ENCODE data around the gene SIGLEC11.
"Not testable (repeated sequence)": the region's sequence is repeated elsewhere in the genome, so short reads cannot be mapped to it uniquely, and the experiment has no call there.

SIGLEC11 gene

DNA sequence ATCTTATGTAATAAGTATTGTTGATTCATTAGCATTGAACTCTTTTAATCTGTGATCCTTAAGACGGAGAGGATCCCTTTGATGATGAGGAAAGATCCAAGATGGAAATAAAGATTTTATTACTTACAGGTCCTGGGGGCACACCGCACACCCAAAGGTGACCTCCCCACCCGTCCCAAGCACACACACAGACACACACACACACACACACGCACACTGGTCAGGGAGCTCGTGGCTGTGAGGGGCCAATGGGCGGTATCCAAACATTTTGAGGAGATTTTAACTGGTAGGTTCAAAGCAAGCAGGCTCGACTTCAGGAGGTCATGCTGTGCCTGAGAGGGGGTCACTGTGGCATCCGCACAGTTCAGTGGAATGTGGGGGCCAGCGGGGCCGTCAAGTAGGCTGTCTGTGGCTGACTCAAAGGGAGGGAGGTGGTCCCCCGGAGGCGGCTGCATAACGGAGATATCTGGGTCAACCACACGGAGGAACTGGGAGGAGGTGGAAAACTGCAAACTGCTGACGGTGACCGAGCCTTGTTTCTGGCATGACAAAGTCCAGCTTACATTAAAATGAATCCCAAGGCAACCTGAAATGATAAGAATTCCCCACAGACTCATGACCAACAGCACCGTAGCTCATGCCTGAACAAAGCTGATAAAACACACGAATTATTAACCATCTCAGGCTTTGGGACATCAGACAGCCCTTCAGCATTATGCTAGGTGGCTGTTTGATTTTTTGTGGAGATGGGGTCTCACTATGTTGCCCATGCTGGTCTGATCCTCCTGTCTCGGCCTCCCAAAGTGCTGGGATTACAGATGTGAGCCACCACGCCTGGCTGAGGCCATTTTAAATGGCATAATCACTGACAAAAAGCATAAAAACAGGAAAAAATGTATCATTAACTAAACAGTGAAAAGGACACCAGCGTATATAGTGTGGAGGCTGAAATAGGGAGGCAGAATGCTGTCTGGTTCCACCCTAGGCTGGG, 20.9 kb upstream of the SIGLEC11 start:
- DNase-seq (ENCODE audit: low read depth): no peak

DNA sequence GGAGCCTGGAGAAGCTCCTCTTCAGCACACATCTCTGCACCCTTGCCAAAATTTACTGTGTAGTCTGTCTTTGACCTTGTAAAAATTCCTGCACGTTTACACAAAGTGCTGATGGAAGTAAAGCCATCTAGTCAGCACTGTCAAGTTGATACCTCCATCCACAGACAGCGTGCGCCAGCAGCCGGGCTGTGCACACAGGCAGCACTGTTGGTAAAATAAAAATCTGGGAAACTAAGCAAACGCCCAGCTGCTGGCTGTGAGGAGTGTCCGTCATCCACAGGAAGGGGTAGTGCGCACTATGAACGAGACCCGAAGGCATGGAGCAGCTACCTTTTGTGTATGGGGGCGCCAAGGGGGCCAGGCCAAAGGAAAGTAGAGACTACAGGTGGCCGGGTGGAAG, 17.4 kb upstream of the SIGLEC11 start:
- no peak for DNase-seq (ENCODE audit: low read depth)

DNA sequence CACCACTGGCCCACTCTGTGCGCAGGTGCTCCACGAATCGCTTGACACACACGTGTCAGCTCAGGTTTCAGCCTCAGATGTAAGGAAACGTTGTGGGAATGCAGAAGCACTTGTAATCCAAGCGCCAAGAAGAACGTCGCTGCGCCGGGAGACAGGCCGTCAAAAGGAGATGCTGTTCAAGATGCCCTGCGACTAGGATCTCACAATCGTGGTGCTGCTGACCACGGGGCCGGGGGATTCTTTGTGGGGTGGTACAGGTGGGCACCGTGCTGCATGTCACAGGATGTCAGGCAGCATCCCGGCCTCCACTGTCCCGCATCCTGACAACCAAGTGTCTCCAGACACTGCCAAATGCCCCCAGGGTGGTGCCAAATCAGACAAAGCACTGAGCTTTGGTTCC, 16.9 kb upstream of the SIGLEC11 start:
- DNase-seq (ENCODE audit: low read depth): no peak

DNA sequence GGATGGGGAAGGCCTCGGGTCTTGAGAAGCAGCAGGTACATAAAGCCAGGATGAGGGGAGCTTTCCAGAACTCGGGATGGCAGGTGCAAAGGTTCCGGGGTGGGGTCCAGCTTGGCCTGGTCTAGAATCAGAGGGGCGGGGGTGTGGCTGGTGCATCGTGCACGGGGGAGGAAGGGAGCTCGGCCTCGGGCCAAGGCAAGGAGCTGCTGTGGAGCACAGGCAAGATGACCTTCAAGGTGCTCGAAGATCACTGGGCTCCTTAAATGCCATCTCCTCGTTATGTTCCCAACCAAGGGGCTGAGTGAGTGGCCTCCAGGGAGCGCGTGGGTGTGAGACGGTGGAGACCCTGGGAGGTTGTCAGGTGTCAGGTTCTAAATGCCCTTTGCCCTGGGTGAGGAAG, 16.1 kb upstream of the SIGLEC11 start:
- DNase-seq (ENCODE audit: low read depth): no peak

DNA sequence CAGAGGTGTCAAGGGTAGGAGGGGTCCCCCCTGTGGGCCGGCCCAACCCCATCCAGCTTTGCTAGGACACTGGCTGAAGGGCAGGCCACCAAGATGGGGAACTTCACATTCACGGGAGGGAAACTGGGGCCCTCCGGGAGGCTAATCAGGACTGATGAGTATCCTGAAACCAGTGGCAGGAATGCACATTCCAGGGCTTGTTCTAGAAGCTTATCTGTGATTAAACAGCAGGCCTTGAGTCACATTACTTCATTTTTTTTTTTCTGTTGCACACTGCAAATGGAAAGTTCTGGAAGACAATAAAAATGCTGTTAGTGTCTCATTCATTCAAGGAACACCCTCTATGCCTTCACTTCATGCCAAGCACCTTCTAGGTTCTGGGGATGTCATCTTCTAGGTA, 15.5 kb upstream of the SIGLEC11 start:
- no peak for DNase-seq (ENCODE audit: low read depth)

DNA sequence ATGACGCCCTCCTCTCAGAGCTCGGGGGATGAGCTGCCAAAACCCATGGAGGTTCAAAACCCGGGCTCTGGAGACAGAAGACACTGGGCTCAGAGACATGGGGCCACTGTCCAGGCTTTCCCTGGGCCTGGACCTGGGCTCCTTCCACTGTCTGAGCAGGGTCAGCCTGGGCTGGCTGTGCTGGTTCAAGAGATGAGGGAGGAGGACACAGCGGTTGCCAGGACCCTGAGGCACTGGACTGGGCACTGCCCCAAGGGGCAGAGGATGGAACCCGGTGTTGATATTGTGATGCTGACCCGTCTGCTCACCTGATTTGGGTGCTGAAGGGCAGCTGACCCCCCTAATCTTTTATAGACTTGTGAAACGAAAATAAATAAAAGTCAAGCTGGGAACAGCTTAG, 14.1 kb upstream of the SIGLEC11 start:
- DNase-seq (ENCODE audit: low read depth): no peak

DNA sequence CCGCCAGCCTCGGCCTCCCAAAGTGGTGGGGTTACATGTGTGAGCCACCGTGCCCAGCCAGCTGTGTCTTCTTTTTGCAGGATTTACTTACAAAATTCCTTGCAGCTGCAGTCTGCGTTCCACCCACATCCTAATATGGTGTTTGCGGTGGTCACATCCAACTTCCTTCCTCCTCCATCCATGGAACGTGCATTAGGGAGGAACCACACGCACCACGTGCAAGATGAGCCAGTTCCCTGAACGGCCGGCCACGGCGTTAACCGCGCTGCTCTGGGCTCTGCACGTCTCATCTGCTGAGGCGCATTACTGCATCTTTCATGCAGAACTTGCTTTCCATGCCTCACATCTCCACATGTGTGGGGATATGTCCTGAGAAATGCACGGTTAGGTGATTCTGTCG, 13.0 kb upstream of the SIGLEC11 start:
- DNase-seq (ENCODE audit: low read depth): no peak

DNA sequence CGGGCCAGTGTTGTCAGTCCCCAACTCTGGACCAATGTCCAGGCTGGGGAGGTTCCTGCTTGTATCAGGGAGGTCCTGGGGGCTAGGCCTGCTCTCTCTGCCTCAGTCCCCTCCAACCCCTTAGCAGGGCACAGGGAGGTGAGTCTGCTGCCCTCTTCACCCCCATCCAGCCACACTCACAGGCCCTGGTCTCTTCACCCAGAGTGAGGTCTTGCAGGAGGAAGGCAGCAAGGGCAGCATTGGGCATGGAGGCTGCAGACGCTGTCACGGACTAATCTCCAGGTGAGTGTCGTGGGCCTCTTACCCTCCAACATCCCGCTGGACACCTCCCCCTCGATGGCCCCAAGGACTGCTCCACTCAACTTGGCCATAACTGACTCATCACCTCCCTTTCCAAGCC, 11.9 kb upstream of the SIGLEC11 start:
- no peak for DNase-seq (ENCODE audit: low read depth)

DNA sequence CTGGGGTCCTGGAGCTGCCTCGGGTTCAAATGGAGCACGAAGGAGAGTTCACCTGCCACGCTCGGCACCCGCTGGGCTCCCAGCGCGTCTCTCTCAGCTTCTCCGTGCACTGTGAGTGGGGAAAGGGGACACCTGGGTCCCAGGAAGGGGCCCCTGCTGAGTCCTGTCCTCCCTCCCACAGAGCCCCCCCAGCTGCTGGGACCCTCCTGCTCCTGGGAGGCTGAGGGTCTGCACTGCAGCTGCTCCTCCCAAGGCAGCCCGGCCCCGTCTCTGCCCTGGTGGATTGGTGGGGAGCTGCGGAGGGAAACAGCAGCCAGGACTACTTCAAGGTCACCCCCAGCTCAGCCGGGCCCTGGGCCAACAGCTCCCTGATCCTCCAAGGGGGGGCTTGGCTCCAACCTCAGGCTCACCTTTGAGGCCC, 11.0 kb upstream of the SIGLEC11 start:
- DNase-seq (ENCODE audit: low read depth): no peak

DNA sequence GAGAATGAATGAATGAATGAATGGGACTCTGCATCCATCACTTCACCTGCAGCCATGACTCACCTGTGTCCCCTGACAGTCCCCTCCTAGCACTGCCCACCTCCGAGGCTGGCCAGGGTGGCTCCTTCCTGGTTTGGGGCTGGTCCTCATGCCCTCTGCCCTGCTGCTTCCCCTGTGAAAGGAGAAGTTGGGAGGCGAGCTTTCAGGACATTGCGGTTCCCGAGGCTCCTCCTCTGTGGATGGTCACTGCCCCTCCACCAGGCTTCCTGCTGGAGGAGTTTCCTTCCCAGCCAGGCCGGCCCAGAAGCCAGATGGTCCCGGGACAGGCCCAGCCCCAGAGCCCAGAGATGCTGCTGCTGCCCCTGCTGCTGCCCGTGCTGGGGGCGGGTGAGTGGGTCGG, 8.4 kb upstream of the SIGLEC11 start:
- DNase-seq (ENCODE audit: low read depth): not testable (repeated sequence)

DNA sequence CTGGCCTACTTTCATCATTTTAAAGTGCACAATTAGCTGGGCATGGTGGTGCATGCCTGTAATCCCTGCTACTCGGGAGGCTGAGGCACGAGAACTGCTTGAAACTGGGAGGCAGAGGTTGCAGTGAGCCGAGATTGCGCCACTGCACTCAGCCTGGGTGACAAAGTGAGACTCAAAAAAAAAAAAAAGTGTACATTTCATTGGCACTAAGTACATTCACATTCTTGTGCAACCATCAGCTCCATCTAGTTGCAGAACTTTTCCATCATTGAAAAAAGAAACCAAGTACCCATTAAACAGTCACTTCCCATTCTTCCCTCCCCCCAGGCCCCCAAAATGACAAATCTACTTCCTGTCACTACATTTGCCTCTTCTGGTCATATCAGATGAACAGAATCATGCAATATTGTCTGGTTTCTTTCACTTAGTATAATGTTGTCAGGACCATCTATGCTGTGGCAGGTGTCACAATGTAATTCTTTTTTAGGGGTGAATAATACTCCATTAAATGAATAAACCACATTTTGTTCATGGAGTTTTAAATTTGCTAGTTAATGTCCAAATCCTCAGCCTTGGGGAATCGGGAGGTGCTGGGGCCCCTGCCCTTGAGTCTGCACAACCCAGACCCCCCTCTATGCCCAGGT, 7.4 kb upstream of the SIGLEC11 start:
- DNase-seq (ENCODE audit: low read depth): no peak

DNA sequence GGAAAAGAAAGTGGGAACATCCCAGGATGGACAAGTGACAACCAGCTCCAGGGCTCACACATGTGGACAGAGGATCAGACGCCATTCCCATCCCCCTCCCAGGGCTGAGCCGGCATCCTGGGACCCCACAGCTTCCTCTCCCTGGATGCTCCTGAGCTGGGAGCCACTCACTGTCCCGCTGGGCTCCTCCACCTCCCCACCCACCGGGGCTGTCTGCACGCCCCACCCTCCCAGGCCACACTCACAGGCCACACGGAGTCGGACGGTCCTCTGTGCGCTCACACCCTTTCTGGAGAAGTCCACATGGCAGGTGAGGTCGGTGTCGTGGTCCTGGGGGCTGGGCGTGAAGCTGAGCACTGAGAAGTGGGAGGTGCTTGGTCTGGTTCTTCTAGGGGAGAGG, 1.1 kb downstream of the SIGLEC11 start:
- DNase-seq (ENCODE audit: low read depth): not testable (repeated sequence)

DNA sequence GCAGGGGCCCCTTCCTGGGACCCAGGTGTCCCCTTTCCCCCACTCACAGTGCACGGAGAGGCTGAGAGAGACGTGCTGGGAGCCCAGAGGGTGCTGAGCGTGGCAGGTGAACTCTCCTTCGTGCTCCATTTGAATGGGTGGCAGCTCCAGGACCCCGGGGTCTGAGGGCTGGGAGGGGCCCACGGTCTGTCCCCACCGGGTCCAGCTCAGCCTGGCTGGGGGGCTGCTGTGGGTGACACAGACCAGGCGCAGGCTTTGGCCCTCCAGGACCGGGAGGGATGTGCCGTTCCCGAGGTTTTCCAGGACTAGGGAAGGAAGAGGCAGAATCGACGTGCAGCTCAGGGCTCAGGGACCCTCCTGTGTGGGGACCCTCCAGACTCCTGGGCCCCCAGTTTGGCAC, 2.4 kb downstream of the SIGLEC11 start:
- DNase-seq (ENCODE audit: low read depth): not testable (repeated sequence)

DNA sequence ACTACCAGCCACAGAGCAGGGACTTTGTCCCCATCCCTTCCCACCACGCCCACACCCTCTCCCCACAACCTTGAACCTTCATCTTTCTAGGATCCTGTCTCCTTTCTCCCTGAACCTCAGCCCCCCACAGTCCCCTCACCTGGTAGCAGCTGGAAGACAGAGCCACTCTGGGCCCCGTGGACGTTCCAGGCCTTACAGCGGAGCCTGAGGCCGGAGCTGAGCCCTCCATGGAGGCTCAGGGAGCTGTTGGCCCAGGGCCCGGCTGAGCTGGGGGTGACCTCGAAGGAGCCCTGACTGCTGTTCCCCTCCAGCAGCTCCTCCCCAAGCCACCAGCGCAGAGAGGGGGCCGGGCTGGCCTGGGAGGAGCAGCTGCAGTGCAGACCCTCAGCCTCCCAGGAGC, 2.8 kb downstream of the SIGLEC11 start:
- DNase-seq (ENCODE audit: low read depth): not testable (repeated sequence)

DNA sequence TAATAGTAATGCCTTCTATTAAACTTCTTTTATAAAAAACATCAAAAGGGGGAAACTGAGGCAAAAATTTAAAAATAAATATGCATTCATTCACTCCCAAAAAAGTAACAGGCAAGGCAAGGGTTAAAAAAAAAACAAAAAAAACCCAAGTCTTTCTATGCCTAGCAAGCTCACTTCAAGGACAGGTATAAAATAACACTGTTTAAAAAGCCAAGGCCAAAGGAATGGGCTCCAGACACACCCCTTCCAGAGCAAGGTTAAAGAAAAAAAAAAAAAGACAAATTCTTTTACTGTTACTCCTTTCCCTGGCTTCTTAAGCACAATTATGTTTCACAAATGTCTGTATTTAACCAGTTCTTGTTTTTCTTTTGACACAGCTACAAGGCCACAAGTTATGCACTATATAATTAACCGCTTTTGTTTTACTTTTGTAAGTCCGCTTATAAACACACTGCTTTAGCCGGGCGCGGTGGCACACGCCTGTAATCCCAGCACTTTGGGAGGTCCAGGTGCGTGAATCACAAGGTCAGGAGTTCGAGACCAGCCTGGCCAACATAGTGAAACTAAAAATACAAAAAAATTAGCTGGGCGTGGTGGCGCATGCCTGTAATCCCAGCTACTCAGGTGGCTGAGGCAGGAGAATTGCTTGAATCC, 3.6 kb downstream of the SIGLEC11 start:
- no peak for DNase-seq (ENCODE audit: low read depth)

DNA sequence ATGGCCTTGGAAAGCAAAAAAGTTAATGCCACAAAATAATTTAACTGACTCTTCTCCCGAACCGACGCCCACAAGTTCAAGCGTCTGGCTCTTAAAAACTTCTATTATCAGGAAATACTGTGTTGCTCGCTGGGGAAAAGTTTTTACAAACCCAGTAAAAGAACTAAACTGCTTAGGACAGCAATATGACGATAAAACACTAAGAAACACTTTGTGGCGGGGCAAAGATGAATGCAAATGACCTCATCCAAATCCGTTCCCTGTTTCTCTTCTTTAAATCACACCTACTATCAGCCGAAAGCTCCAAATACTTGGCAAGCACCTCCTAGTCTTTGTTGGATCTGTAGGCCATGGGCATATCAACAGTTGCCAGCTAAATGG, 4.9 kb downstream of the SIGLEC11 start:
- no peak for DNase-seq (ENCODE audit: low read depth)

DNA sequence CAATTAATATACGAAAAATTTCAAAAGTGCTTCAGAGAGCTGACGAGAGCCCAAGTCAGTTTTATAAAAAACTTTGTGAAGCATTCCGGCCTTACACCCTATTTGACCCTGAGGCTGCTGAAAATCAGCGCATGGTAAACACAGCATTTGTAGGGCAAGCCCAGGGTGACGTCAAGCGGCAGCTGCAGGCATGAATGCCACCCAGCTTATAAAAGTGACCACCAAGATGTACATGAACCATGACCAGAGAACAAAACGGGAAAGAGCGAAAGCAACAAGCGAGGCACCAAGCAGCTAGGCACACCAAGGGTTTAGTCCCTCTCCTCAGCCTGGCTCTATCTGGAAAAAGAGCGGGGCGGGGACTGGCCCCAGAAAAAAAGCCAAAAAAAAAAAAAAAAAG, 6.0 kb downstream of the SIGLEC11 start:
- DNase-seq (ENCODE audit: low read depth): no peak

DNA sequence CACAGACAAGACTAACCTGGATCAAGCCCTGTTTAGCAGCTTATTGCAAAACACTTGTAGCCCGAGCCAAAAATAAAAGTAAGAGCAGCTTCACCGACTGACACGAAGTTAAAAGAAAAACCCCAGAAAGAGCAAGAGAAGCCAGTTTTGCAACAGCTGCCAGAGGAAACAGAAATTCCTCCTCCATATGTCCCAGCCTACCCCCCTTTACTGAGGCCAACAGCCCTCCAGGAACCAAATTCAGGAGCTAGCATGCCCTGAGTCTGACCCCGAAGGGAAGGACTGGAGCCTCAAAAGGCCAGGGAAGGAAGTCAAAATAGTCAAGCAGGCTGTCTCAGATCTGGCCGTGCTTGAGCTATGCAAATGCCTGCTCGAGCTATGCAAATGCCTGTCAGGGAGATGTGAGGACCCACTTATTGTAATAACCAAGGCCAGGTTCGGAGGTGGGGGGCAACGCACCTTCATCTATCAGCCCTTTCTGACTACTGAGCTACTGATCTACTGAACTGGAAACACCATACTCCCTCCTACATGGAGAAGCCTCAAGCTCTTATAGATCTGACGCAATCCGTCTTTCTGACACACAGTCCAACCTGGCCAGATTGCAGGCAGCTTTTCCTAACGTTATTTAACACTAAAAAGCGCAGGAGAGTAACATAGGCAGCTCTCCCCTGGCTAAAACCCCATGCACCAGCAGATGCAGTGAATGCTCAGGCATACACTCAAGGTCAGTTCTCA, 6.7 kb downstream of the SIGLEC11 start:
- no peak for DNase-seq (ENCODE audit: low read depth)

DNA sequence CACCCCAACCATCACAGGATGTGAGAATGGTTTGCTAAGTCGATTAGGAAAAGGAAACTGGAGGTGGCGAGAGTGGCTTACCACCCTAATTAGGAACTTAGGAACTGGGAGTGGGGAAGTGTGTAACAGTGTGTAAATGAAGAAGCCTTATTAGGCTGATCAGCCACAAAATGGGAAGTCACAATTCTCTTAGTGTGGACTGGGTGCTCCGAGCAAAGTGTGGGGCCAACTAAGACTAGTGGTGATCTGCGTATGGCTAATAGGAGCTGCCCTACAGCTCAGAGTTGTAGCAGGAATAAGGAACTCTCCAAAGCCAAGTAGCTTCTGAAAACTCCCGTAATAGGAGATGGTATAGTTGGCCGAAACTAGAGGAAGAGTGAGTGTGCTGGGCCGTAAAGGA, 7.6 kb downstream of the SIGLEC11 start:
- DNase-seq (ENCODE audit: low read depth): no peak

DNA sequence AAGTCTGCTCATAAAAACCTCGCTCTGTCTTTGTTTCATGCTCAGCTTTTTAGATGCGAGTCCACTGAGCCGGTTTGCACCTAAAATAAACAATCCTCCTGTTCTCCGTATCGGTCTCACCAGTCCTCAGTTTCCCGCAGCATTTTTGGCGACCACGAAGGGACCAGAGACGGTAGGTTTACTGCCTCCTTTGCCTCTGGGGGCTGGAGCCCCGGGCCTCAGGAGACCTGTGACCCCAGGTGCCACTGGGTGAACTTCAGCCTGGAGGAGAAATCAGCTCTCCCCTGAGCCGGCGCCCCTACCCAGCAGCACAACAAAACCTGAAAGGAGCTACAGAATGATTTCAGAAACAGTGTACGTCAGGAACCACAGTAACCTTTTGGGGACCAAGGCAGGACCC, 8.1 kb downstream of the SIGLEC11 start:
- DNase-seq (ENCODE audit: low read depth): no peak

DNA sequence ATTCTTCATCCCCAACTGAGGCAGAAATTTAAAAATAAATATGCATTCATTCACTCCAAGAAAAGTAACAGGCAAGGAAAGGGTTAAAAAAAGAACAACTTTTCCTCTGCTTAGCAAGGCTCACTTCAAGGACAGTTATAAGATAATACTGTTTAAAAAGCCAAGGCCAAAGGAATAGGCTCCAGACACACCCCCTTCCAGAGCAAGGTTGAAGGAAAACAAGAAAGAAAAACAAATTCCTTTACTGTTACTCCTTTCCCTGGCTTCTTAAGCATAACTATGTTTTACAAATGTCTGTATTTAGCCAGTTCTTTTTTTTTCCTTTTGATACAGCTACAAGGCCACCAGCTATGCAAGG, 8.5 kb downstream of the SIGLEC11 start:
- no peak for DNase-seq (ENCODE audit: low read depth)

DNA sequence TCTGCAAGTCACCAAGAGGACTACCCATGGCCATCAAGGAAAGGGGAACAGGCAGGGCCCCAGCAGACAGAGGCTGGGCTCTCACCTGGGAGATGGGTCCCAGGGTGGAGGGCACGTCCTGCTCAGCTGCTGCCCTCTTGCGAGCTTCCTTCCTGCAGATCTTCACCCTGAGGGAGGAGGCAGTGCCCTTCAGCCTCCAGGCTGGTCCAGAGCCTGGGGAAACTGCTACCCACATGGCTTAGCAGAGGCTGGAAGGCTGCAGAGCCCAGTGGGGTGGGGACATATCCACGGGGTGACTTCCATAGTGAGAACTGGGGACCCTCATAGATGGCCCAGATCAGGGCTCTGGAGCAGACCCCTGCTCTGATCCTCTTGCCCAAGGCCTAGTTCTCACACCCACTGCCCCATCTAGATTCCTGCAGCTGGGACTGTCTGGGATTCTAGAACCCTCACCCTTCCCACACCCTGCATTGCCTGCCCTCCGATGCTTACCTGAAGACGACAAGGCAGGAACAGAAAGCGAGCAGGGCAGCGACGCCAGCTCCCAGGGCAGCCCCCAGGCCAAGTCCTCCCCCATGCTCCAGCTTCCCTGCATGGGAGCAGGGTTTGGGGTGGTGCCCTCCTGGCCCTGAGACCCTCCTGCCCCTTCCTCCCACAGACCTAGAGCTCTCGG, 9.0 kb downstream of the SIGLEC11 start:
- no peak for DNase-seq (ENCODE audit: low read depth)
